ENCODE results near the gene HELZ2. TPM values are rescaled to one million over a fixed set of nuclear protein-coding genes. Genes with fewer than 3 reads are reported as not detected.

HELZ2 gene
- total and polyA plus RNA-seq, 2 experiments from 2014 or later = 5.2 to 48.9 TPM

GRCh38 chr20:63577317-63577894 is 3.4 kb upstream of the HELZ2 start:
- Mint-ChIP-seq H3K4me1 (no peaks in the 10 kb centered on the region; the same call in 2 of the 3 replicates), H3K4me3 (no peak overlapping the region), H3K9me3 (no peaks in the 10 kb centered on the region), H3K36me3 (ENCODE audit: low read depth) (no peaks in the 10 kb centered on the region), H3K27me3 (ENCODE audit: insufficient read depth, low read depth, poor library complexity) (peaks cover 2% of the 10 kb centered on the region), H3K27ac (no peak overlapping the region)
- no peaks in the 10 kb centered on the region for H3K79me2 ChIP-seq (replicated peaks; ENCODE audit: insufficient read depth)
- no peaks in the 10 kb centered on the region for H3K27me3 ChIP-seq (ENCODE audit: insufficient read depth)
- H4K20me1 ChIP-seq (replicated peaks; ENCODE audit: insufficient read depth) = no peaks in the 10 kb centered on the region
- ATAC-seq = no peak
- DNase-seq (ENCODE audit: low spot score) = no peak
- no peak overlapping the region for H3K27ac ChIP-seq (ENCODE audit: low read depth)
- H3K4me3 ChIP-seq = no peak overlapping the region
- H3K4me2 ChIP-seq = no peak overlapping the region
- H3K9me2 ChIP-seq (ENCODE audit: insufficient read depth) = no peaks in the 10 kb centered on the region
- 0 out of 2 replicates have a peak, but pooled peaks cover 7% of the 10 kb centered on the region for H3F3A ChIP-seq (replicated peaks; ENCODE audit: low read depth)
- H3K4me1 ChIP-seq (ENCODE audit: insufficient read depth) = no peaks in the 10 kb centered on the region; the same call in 1 of the 2 replicates
- H2AFZ ChIP-seq = no peak overlapping the region
- TF ChIP-seq STAT1 (IDR thresholded peaks at IDR 0.05; ENCODE audit: unreplicated experiment) (no peak), ZNF462 (CRISPR knock-in tag; IDR thresholded peaks at IDR 0.05) (no peak), EZH2 (IDR thresholded peaks at IDR 0.05; ENCODE audit: low read depth, unreplicated experiment) (no peak), POLR2AphosphoS5 (IDR thresholded peaks at IDR 0.05; ENCODE audit: low read depth) (no peak), JUNB (IDR thresholded peaks at IDR 0.05; ENCODE audit: unreplicated experiment) (no peak), ZNF114 (CRISPR knock-in tag; IDR thresholded peaks at IDR 0.05) (no peak), CREB1 (CRISPR knock-in tag; IDR thresholded peaks at IDR 0.05; ENCODE audit: low read depth) (no peak), REST (IDR thresholded peaks at IDR 0.05; ENCODE audit: unreplicated experiment) (no peak), ZNF331 (CRISPR knock-in tag; IDR thresholded peaks at IDR 0.05; ENCODE audit: low read depth) (no peak), NANOG (IDR thresholded peaks at IDR 0.05; ENCODE audit: borderline replicate concordance) (no peak), EZH2phosphoT487 (IDR thresholded peaks at IDR 0.05; ENCODE audit: unreplicated experiment) (no peak), ETS1 (IDR thresholded peaks at IDR 0.05) (no peak), CTCF (conservative IDR thresholded peaks at IDR 0.05; ENCODE audit: low read depth in 2 of 2) (no peak)
- H3K36me3 ChIP-seq (ENCODE audit: insufficient read depth) = no peaks in the 10 kb centered on the region
